NCI-H2107 treated with DMSO at 0.1 percent for 48 hours (cell line): ENCODE data around the gene OR2T29.
"Not testable (repeated sequence)": the region's sequence is repeated elsewhere in the genome, so short reads cannot be mapped to it uniquely, and the experiment has no call there.

Experiments
- DNase-seq: peaks from one replicate; lab custom pipeline; 2025; ENCODE audit not compliant: unreplicated experiment; lab: John Stamatoyannopoulos, UW

Gene OR2T29, protein sequence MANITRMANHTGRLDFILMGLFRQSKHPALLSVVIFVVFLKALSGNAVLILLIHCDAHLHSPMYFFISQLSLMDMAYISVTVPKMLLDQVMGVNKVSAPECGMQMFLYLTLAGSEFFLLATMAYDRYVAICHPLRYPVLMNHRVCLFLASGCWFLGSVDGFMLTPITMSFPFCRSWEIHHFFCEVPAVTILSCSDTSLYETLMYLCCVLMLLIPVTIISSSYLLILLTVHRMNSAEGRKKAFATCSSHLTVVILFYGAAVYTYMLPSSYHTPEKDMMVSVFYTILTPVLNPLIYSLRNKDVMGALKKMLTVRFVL

DNA sequence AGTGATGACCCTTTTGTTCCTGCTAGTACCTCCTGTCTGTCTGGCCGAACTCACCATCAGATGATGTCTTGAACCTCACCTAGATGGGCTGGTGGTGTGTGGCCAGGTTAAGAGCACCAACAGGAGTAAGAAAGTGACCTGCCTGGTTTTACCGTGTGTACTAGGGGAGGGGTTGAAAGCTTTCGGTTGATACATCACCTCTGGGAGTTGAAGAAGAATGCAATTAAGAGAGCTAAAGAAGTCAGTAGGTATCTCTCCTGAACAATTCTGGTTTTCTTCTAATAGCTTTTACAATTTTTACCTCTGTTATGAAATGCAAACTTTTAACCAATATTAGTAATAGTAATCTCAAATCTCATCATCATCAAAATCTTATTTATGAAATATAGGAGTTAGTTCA, at the start of gene OR2T29:
Gene OR2T29, minus strand, starts transcription at position 101 of the 400 bp plus-strand sequence. CDS start 3,281 bp downstream, outside the sequence.
- not testable (repeated sequence) for DNase-seq

DNA sequence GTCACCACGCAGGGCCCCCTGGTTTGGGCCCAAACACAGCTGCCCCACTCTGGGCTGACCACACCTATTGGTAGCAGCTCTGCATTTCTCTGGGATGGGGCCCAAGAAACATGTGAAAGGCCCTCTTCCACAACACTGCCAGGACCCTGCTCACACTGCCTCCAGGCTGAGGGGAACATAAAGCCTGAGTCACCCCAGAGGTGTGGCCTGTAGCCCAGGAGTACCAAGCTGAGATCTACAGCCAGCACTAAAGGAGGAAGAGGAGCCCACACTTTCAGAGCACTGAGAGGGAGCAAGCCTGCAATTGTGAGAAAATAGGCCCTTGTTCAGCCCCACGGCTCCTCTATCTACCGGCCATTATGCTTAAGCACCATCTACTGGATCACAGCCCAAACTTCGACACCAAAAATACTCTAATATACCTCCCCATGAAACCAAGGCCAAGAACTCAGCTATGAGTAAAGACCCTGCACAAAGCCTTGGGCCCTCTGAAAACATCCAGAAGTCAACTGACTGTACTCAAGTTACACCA, 49.4 kb upstream of the OR2T29 start:
- DNase-seq: no peak

DNA sequence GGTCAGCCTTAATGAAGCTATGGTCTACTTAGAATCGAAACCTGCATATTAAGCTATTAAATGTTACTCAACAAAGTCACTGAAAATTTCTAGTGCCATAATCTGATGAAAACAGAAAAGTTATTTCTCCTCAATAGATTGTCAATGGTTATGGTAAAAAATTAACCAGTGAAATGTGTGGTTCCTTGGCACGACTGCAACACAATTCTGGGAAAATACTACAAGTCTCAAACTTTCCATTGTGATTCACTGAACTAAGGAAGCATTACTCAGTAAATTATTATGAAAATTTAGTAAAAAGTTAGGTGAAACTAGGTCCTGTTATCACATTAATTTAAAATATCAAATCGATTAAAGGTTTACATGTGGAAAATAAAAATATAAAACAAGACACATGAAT, 47.7 kb upstream of the OR2T29 start:
- no peak for DNase-seq

DNA sequence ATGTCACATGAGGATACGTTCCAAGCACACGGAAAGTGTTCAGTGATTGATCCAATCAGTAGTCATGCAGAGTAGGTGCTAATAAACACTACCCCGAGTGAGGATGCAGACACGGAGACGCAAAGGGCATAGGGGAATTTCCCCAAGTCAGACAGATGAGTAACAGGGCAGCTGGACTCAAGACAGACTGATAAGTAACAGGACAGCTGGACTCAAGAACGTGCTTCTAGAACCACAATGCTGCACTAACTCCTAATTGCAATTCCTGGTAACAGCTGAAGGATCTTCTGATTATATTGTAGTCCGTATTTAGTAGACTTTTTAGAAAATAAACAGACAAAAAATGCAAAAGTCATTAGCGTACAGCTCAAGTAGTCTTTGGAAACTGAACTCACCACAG, 36.8 kb upstream of the OR2T29 start:
- no peak for DNase-seq

DNA sequence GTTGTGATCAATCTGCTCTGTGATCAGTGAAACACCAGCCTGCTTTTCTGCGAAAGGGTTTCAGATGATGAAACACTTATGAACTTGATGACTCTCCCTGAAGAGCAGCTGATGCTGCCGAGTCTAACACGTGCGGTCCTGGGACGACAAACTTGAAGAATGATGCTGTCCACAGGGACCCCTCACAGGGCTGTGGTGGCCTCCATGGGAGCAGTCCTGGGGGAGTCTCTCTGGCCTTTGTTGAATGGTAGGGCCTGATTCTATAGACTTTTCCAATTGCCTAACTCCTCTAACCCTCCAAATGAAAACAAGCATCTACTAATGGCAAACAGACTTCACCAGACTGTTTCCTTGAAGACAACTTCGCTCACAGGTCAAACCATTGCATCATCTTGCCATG, 35.0 kb upstream of the OR2T29 start, which contains the start of gene OR2T10:
Gene OR2T10, minus strand, starts transcription at position 112 of the 400 bp plus-strand sequence. CDS start 3,932 bp downstream, outside the sequence.
- DNase-seq: no peak

DNA sequence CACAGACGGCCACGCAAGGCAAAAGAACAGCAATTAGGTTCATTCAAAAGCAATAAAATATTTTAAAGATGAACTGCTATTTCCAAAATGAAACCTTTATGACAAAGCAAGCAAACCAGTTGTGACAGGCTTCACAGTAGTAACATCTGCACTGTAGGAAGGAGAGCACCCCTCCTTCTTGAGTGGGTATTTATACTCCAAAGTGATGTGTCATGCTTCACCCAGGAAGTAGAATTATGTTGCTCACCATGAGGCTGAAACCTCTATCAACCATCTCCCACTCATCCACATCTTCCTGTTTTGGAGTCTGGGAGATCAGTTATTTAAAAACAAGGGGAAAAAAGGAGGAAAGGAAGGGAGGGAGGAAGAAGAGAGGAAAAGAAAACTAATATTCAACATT, 34.0 kb upstream of the OR2T29 start:
- DNase-seq: no peak

DNA sequence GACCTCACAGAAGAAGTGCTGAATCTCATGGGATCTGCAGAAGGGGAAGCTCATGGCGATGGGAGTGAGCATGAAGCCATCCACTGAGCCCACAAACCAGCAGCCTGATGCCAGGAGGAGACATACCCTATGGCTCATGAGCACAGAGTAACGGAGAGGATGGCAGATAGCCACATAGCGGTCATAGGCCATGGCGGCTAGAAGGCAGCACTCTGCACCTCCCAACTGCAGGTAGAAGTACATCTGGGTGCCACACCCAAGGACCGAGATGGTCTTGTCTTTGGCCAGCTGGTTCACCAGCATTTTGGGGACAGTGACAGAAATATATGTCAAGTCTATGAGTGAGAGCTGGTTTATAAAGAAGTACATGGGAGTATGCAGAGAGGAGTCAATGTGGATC, 30.7 kb upstream of the OR2T29 start:
- DNase-seq: no peak

DNA sequence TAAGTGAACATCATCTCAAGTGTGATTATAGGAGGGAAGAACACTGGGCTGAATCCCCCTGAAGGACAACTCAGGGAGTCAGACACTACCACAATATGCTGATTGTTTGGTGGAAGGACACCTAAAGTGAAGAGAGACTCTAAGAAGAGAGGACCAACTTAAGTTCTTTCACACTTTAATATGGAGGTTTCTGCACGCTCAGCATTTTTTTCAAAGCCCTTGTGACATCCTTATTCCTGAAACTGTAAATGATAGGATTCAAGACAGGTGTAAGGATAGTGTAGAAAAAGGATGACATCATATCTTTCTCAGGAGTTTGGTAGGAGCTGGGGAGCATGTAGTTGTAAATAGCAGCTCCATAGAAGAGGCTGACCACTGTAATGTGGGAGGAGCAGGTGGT, 30.1 kb upstream of the OR2T29 start:
- DNase-seq: no peak

DNA sequence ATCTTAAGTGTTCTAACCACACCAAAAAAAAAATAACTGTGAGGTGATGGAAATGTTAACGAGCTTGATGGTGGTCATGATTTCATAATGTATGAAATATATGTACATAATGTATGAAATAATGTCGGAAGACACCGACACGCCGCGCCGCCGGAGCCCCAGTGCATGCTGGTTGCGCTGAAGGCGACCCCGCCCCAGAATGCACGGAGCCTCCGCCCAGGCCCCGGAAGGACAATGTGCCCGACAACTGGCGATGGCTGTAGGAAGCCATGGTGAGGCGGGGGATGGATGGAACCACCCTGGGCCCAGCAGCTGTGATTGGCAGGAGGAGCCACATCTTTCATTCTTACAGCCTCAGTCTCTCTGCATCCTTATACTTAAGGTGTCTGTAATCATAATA, 27.5 kb upstream of the OR2T29 start:
- DNase-seq: no peak

DNA sequence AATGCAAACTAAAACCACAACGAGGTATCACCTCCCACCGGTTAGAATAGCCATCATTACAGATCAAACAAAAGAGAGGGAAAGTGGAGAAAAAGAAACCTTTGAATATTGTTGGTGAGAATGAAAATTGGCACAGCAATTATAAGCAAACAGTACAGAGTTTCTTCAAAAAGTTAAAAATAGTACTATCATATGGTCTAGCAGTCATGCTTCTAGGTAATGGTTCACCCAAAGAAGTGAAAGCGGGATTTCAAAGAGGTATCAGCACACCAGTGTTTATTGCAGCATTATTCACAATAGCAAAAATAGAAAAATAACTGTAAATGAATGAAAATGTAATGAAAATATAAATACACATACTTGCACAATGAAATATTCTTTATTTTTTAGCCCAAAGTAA, 26.8 kb upstream of the OR2T29 start:
- DNase-seq: no peak

DNA sequence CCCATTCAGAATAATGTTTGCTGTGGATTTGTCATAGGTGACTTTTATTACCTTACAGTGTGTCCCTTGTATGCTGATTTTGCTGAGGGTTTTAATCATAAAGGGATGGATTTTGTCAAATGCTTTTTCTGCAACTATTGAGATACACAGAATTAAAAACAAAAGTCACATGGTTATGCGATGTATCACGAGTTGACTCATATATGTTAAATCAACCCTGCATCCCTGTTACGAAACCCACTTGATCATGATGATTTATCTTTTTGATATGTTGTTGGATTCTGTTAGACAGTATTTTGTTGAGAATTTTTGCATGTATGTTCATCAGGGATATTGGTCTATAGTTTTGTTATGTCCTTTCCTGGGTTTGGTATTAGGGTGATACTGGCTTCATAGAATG, 22.7 kb upstream of the OR2T29 start:
- DNase-seq: no peak

DNA sequence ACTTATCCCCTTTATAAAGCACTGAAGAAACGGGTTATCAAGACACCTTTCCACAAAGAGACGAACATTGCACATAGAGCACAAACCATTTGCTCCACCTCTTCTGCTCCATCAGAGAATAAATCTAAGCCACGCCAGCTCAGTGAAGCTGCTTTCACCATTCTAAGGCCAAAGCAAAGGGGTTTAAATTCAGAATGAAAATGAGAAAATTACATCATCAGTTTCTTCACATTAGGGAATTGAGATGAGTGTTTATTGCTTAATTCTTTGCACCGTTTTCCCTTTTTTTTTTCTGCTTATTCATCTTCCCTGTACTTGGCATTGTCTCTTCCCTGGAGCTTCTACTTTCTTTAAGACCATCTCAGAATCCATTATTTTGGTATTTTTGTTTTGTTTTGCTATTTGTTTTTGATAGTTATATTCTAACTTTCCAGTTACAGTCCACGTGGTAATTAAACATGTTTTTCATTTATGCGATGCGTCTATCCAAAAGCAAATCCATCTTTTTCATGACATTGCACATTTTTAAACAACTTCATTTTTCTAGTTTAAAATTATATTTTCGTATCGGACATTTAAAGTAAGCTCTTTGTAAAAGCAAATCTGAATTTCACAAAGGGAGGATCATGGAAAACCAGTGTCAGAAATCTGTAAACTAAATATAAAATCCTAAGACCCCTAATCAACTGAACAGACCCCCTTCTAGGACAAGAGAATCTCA, 13.8 kb upstream of the OR2T29 start:
- no peak for DNase-seq

DNA sequence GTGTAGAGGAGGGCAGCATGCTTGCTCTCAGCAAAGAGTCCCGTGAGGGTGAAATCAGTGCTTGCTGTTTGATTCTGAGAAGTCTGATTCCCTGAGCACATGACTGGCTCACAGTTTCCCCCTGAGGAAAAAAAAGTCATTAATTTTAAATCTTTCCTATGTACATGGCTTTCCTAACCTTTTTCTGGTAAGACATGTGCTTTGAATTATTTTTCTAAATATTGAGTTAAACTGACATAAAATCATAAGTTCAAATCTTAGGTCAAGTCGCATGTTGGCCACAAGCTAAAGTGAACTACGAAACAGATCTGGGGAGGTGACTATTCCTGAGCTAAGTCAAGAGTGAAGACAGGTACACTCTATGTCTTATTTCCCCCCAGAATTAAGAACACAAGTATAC, 12.1 kb upstream of the OR2T29 start, which contains the start of gene OR2T34:
Gene OR2T34, minus strand, starts transcription at position 101 of the 400 bp plus-strand sequence. Its CDS starts 0 bp downstream, at position 101.
- not testable (repeated sequence) for DNase-seq

DNA sequence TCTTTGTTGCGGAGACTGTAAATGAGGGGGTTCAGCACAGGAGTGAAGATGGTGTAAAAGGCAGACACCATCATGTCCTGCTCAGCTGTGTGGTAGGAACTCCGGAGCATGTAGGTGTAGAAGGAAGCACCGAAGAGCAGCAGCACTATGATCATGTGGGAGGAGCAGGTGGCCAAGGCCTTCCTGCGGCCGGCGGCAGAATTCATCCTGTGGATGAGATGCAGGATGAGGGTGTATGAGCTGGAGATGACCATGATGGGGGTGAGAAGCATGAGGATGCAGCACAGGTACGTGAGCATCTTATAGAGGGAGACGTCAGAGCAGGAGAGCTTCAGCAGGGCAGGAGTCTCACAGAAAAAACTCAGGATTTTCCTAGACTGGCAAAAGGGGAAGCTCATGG, 11.3 kb upstream of the OR2T29 start:
- DNase-seq: not testable (repeated sequence)

DNA sequence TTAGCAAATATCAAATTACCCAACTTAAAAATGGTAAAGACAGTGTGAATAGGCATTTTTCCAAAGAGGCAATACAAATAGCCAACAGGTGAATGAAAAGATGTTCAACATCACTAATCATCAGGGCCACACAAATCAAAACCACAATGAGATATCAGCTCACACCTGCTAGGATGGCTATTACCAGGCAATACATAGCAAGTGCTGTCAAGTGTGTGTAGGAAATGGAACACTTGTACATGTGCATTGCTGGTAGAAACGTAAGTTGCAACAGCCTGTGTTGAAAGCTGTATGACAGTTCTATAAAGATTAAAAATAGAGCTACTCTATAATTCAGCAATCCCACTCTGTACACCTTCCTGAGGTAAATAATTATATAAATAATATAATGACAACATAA, 9.5 kb upstream of the OR2T29 start:
- DNase-seq: not testable (repeated sequence)

DNA sequence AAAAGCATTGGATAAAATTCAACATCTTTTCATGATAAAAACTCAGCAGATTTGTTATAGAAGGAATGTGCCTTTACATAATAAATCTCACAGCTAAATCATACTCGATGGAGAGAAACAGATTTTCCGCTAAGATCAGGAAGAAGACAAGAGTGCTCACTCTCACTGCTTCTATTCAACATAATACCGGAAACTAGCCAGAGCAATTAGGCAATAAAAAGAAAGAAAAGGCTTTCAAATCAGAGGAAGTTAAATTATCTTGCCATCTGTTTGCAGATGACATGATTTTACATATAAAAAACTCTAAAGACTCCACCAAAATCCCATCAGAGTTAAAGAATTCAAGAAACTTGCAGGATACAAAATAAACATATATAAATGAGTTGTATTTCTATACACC, 8.2 kb upstream of the OR2T29 start:
- not testable (repeated sequence) for DNase-seq

DNA sequence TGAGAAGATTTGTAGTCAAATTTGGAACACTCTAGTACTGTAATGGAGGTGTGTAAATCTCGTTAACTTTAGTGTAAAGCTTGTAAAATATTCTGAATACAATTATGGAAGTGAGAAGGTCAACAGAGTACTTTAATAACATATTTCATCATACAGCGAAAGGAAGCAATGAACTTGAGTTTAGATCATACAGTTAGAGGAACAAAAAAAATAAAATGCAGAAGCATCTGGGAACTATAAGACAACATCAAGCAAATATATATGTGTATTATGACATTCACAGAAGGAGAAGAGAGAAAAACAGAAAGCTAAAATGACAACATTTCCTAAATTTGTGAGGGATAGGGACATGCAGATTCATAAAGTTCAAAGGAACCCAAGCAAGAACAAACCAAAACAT, 6.5 kb upstream of the OR2T29 start:
- DNase-seq: not testable (repeated sequence)

DNA sequence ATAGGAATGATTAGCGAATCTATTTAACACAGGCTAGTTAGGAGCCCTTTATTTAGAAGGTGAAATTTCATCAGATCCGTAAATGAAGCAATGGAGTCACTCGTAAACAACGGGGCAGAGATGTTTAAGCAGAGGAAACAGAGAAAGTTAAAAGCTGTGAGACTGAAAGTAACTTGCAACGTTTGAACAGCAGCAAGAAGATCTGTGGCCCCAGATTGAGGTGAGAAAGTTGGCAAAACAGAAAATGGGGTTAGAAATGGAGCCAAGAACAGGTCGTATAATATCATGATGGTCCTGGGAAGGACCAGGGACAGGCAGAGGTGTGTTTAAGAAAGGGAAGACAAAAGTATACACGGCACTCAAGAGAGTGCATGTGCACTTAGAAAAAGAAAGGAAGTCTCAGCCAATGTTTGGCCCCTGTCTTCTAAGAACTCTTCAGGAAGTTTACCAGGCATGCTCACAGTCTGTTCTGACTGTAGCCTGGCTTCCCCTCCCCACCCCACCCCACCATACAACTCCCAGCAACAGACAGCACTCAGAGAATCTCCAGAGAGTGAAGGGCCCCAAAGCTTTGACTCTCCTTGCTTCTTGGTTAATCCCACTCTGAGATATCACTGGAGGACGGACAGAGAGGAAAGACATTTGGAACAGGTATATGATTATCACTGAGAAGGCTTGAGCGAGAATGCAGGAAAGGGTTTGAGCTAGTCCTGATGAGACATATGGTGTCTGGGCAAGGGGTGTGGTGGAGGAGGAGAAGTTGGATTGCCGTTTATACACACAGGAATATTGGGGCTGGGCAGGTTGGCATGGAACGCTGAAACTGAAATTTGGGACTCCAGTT, 3.2 kb upstream of the OR2T29 start:
- DNase-seq: not testable (repeated sequence)

DNA sequence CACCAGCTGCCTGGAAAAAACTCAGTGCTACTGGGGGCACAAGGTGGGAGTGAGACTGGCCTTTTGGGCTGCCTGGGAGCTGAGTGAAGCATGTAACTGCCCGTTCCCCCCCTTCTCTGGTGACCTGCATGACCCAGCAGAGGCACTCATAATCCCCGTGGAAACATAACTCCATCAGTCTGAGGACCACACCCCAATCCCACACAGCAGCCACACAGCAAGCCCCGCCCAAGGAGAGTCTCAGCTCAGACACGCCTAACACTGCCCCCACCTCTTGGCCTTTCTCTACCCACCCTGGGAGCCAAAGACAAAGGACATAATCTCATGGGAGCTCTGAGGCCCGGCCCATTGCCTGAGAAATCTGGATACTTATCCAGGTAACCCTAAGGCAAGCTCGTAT, 11.5 kb downstream of the OR2T29 start:
- not testable (repeated sequence) for DNase-seq

DNA sequence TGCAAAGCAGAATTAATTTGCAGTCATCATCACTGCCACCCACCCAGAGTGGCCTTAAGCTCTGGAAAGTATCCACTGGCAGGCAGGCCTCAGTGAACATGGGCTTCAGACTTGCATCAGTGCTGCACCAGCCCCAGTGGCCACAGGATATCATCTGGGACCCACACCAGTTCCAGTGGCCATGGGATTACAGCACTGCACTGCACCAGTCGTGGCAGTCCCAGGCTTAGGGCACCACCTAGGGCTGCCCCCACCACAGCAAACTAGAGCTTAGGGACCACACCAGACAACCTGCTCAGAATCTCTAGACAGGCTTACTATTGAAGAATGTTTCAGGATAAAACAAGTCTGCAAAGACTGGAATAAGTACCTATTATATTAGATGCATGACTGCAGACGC, 15.2 kb downstream of the OR2T29 start:
- DNase-seq: not testable (repeated sequence)

DNA sequence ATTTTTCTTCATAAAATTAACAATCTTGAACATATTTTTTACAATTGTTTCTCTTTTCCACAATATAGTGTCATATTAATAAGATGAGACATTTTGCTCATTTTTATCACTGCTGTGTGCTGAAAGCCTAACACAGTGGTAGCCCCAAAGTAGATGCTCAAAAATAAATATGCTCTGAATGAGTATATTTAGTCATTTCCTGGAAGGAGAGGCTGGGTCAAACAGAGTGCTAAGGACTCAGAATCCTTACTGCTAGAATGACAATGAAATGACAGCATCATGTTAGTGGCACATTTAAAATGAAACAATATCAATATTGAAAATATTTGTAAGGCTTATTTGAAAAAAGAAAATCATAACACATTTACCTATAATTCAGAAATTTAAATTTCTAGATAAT, 25.1 kb downstream of the OR2T29 start:
- DNase-seq: not testable (repeated sequence)
